Right lobe of liver (tissue), 4 donors: Measurements from ENCODE around the gene PDXP.

Experiments used
- CTCF ChIP-seq, 4 donors: fragments of 200-600 bp in 3 of 4; fragments of 450-650 bp in 1 of 4; IDR thresholded peaks; one replicate each; pipeline versions ENCODE4 v1.5.1 to v1.8.0; 2016 to 2022; ENCODE audit warnings: antibody characterized with exemption in 4 of 4, mild to moderate bottlenecking in 2 of 4
- POLR2A ChIP-seq: fragments of 450-650 bp; IDR thresholded peaks from one replicate; pipeline ENCODE4 v1.6.1; 2017; ENCODE audit warnings: antibody characterized with exemption, mild to moderate bottlenecking
- donor health status: DM: no; HTN: no; CAD: no.
- donor health status: DM: no; HTN: no; CAD: no.
- donor health status: DM: no; HTN: yes; CAD: no.

- TF ChIP-seq CTCF (IDR thresholded peaks at IDR 0.05) (no peak), POLR2A (no peak)
These were observed 47.9 kb upstream of the PDXP start for GRCh38 chr22:37610480-37611129.
